GM23338 (cell line): ENCODE measurements around the gene NCL.

Experiments
- CREB1 ChIP-seq: fragments of 250-450 bp; sonication (Bioruptor Pico); IDR thresholded peaks from 2 replicates; pipeline ENCODE4 v1.5.0; 2020; ENCODE audit warnings: low read depth, mild to moderate bottlenecking, moderate library complexity
- EZH2 ChIP-seq: fragments of 200-600 bp; sonication (generic); IDR thresholded peaks from one replicate; pipeline ENCODE4 v1.8.0; 2017; ENCODE audit warnings: antibody characterized with exemption, mild to moderate bottlenecking, low read depth; ENCODE audit not compliant: unreplicated experiment
- EZH2phosphoT487 ChIP-seq: fragments of 200-600 bp; sonication (generic); IDR thresholded peaks from one replicate; pipeline ENCODE4 v1.8.1; 2018; ENCODE audit warnings: antibody characterized with exemption; ENCODE audit not compliant: unreplicated experiment
- JUNB ChIP-seq: IDR thresholded peaks from one replicate; pipeline ENCODE4 v1.6.1; 2016; ENCODE audit warnings: antibody characterized with exemption; ENCODE audit not compliant: unreplicated experiment
- NANOG ChIP-seq: IDR thresholded peaks from 2 replicates; pipeline ENCODE4 v1.6.1; 2016; ENCODE audit warnings: antibody characterized with exemption, borderline replicate concordance
- POLR2AphosphoS5 ChIP-seq: IDR thresholded peaks from 2 replicates; pipeline ENCODE4 v1.6.1; 2016; ENCODE audit warnings: antibody characterized with exemption, low read depth
- ZNF114 ChIP-seq: fragments of 250-450 bp; sonication (Bioruptor Pico); IDR thresholded peaks from 2 replicates; pipeline ENCODE4 v1.5.0; 2020; ENCODE audit warnings: mild to moderate bottlenecking, moderate library complexity
- ZNF331 ChIP-seq: fragments of 250-450 bp; sonication (Bioruptor Pico); IDR thresholded peaks from 2 replicates; pipeline ENCODE4 v1.5.0; 2020; ENCODE audit warnings: low read depth, mild to moderate bottlenecking, moderate library complexity
- TF ChIP-seq, protein P1 (sequence below): IDR thresholded peaks from one replicate; pipeline ENCODE4 v1.6.1; 2018; ENCODE audit warnings: antibody characterized with exemption; ENCODE audit not compliant: unreplicated experiment
- TF ChIP-seq, protein P2 (sequence below), 2 experiments: fragments of 200-600 bp in 1 of 2; sonication (generic) in 1 of 2; conservative IDR thresholded peaks; 2 replicates each; pipeline versions ENCODE4 v1.5.1 to v1.6.1; 2016 to 2017; ENCODE audit warnings: antibody characterized with exemption in 2 of 2, low read depth in 2 of 2, mild to moderate bottlenecking in 2 of 2, moderate library complexity in 1 of 2
- TF ChIP-seq, protein P3 (sequence below): IDR thresholded peaks from 2 replicates; pipeline ENCODE4 v1.6.1; 2016; ENCODE audit warnings: antibody characterized with exemption

DNA sequence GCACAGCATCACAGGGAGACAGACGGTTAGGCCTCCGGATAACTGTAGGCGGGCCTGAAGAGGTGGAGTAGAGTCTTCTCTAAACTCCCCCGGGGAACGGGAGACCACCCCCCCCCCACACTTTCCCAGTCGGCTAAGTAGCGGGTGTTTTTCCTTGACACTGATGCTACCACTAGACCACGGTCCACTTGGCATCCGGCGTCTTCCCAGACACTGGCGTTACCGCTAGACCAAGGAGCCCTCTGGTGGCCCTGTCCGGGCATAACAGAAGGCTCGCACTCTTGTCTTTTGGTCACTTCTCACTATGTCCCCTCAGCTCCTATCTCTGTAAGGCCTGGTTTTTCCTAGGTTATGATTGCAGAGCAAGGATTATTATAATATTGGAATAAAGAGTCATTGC lies 25.7 kb upstream of the NCL start:
- TF ChIP-seq, protein P1, sequence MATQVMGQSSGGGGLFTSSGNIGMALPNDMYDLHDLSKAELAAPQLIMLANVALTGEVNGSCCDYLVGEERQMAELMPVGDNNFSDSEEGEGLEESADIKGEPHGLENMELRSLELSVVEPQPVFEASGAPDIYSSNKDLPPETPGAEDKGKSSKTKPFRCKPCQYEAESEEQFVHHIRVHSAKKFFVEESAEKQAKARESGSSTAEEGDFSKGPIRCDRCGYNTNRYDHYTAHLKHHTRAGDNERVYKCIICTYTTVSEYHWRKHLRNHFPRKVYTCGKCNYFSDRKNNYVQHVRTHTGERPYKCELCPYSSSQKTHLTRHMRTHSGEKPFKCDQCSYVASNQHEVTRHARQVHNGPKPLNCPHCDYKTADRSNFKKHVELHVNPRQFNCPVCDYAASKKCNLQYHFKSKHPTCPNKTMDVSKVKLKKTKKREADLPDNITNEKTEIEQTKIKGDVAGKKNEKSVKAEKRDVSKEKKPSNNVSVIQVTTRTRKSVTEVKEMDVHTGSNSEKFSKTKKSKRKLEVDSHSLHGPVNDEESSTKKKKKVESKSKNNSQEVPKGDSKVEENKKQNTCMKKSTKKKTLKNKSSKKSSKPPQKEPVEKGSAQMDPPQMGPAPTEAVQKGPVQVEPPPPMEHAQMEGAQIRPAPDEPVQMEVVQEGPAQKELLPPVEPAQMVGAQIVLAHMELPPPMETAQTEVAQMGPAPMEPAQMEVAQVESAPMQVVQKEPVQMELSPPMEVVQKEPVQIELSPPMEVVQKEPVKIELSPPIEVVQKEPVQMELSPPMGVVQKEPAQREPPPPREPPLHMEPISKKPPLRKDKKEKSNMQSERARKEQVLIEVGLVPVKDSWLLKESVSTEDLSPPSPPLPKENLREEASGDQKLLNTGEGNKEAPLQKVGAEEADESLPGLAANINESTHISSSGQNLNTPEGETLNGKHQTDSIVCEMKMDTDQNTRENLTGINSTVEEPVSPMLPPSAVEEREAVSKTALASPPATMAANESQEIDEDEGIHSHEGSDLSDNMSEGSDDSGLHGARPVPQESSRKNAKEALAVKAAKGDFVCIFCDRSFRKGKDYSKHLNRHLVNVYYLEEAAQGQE: no peak
- TF ChIP-seq ZNF331 (CRISPR knock-in tag) (no peak), EZH2phosphoT487 (no peak), POLR2AphosphoS5 (no peak), EZH2 (no peak), NANOG (no peak), JUNB (no peak), CREB1 (CRISPR knock-in tag) (0 out of 2 replicates have a peak, but pooled peaks have one; percentile 12), ZNF114 (CRISPR knock-in tag) (no peak)
- TF ChIP-seq, protein P2, sequence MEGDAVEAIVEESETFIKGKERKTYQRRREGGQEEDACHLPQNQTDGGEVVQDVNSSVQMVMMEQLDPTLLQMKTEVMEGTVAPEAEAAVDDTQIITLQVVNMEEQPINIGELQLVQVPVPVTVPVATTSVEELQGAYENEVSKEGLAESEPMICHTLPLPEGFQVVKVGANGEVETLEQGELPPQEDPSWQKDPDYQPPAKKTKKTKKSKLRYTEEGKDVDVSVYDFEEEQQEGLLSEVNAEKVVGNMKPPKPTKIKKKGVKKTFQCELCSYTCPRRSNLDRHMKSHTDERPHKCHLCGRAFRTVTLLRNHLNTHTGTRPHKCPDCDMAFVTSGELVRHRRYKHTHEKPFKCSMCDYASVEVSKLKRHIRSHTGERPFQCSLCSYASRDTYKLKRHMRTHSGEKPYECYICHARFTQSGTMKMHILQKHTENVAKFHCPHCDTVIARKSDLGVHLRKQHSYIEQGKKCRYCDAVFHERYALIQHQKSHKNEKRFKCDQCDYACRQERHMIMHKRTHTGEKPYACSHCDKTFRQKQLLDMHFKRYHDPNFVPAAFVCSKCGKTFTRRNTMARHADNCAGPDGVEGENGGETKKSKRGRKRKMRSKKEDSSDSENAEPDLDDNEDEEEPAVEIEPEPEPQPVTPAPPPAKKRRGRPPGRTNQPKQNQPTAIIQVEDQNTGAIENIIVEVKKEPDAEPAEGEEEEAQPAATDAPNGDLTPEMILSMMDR (conservative IDR thresholded peaks at IDR 0.05; ENCODE audit: low read depth in 2 of 2): peak; percentile 55 to 71
- TF ChIP-seq, protein P3, sequence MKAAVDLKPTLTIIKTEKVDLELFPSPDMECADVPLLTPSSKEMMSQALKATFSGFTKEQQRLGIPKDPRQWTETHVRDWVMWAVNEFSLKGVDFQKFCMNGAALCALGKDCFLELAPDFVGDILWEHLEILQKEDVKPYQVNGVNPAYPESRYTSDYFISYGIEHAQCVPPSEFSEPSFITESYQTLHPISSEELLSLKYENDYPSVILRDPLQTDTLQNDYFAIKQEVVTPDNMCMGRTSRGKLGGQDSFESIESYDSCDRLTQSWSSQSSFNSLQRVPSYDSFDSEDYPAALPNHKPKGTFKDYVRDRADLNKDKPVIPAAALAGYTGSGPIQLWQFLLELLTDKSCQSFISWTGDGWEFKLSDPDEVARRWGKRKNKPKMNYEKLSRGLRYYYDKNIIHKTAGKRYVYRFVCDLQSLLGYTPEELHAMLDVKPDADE: no peak
